GM12878 (cell line): ENCODE data around the gene TEX2. TPM values are rescaled to one million over a fixed set of nuclear protein-coding genes. Genes with fewer than 3 reads are reported as not detected.

ENCODE experiments used
- ATAC-seq: fragments of 200-7000 bp; cut with Tn5 transposase; 3 replicates; pipeline ENCODE4 v1.9.1; 2020; ENCODE audit warnings: mild to moderate bottlenecking, moderate library complexity
- BruUV-seq: library from RNA; stranded (reverse); fragments of 400-500 nt; replicated peaks from 2 replicates; lab custom pipeline; 2021; lab: Mats Ljungman, UMichigan
- CTCF ChIA-PET: fragments of 300-600 bp; sonication (Branson Sonifier 250); formaldehyde crosslinking; extraction: SDS; loops from one replicate; lab custom pipeline; 2021; ENCODE audit warnings: inconsistent platforms; lab: Yijun Ruan, JAX
- POLR2A ChIA-PET: fragments of 350-600 bp; formaldehyde crosslinking; extraction: SDS; loops from one replicate; lab custom pipeline; 2021; ENCODE audit warnings: inconsistent platforms; lab: Charles Lee
- RAD21 ChIA-PET: fragments of 300-600 bp; sonication (Branson Sonifier 250); formaldehyde crosslinking; loops from one replicate; lab custom pipeline; 2023; ENCODE audit warnings: antibody characterized with exemption; ENCODE audit not compliant: unreplicated experiment; lab: Charles Lee
- SMC1A ChIA-PET: fragments of 300-600 bp; sonication (Branson Sonifier 250); formaldehyde crosslinking; loops from one replicate; lab custom pipeline; 2023; ENCODE audit not compliant: unreplicated experiment, uncharacterized antibody; lab: Charles Lee
- DNase-seq: peaks from one replicate; pipeline ENCODE4 v3.0.0-alpha.2; 2011; ENCODE audit warnings: low read depth, low spot score
- FAIRE-seq: peaks from 3 replicates; lab custom pipeline; 2011; peaks lifted over from hg19 to GRCh38; lab: Jason Lieb, UNC
- H2AFZ ChIP-seq: 2 replicates; pipeline ENCODE4 v1.6.0; 2011; ENCODE audit warnings: low read depth, low read length, control low read depth; ENCODE audit not compliant: control insufficient read depth
- H3K27ac ChIP-seq: 2 replicates; pipeline ENCODE4 v1.5.1; 2011; ENCODE audit warnings: control low read depth; ENCODE audit not compliant: control insufficient read depth, insufficient read depth
- H3K27me3 ChIP-seq, 2 experiments: replicated peaks in 1 of 2; 2 replicates each; pipeline versions ENCODE4 v1.6.0 to v1.6.1; 2011; ENCODE audit warnings: low read length in 1 of 2; ENCODE audit not compliant: control insufficient read depth in 2 of 2, insufficient read depth in 2 of 2
- H3K36me3 ChIP-seq, 2 experiments: 2 replicates each; pipeline ENCODE4 v1.5.1; 2011; ENCODE audit warnings: low read length in 1 of 2; ENCODE audit not compliant: control insufficient read depth in 2 of 2, insufficient read depth in 2 of 2
- H3K4me1 ChIP-seq: 2 replicates; pipeline ENCODE4 v1.6.1; 2011; ENCODE audit warnings: mild to moderate bottlenecking, low read length, moderate library complexity, mixed read lengths; ENCODE audit not compliant: control insufficient read depth, insufficient read depth
- H3K4me2 ChIP-seq: 2 replicates; pipeline ENCODE4 v1.6.0; 2011; ENCODE audit warnings: control low read depth; ENCODE audit not compliant: control insufficient read depth, insufficient read depth
- H3K4me3 ChIP-seq: fragments of 200-600 bp; sonication (generic); 2 replicates; pipeline ENCODE4 v1.5.1; 2016
- H3K79me2 ChIP-seq: 2 replicates; pipeline ENCODE4 v1.6.0; 2011; ENCODE audit warnings: low read length; ENCODE audit not compliant: control insufficient read depth, insufficient read depth
- H3K9ac ChIP-seq: 2 replicates; pipeline ENCODE4 v1.8.0; 2011; ENCODE audit warnings: low read length, control low read depth, mixed read lengths; ENCODE audit not compliant: control insufficient read depth, insufficient read depth
- H3K9me3 ChIP-seq: replicated peaks from 3 replicates; pipeline ENCODE4 v1.5.1; 2011; ENCODE audit warnings: mild to moderate bottlenecking, low read length; ENCODE audit not compliant: control insufficient read depth, insufficient read depth
- H4K20me1 ChIP-seq: 2 replicates; pipeline ENCODE4 v1.6.0; 2011; ENCODE audit not compliant: control insufficient read depth, insufficient read depth
- EZH2 ChIP-seq: IDR thresholded peaks from 2 replicates; pipeline ENCODE4 v1.6.1; 2012; ENCODE audit warnings: low read depth, mild to moderate bottlenecking, control low read depth, inconsistent platforms, low read length, borderline replicate concordance; ENCODE audit not compliant: control insufficient read depth
- GATAD2B ChIP-seq: fragments of 450-650 bp; conservative IDR thresholded peaks from 2 replicates; pipeline ENCODE4 v1.6.1; 2017; ENCODE audit warnings: low read depth, mild to moderate bottlenecking, moderate library complexity
- NFYB ChIP-seq: IDR thresholded peaks from 2 replicates; pipeline ENCODE4 v1.6.1; 2011; ENCODE audit warnings: low read depth, mild to moderate bottlenecking, low read length, improper control_type of control experiment, moderate library complexity; ENCODE audit not compliant: insufficient read depth
- NR2C2 ChIP-seq: IDR thresholded peaks from 2 replicates; pipeline ENCODE4 v1.6.1; 2011; ENCODE audit warnings: borderline replicate concordance, low read depth; ENCODE audit not compliant: control insufficient read depth, insufficient read length
- PAX5 ChIP-seq: IDR thresholded peaks from 2 replicates; pipeline ENCODE4 v1.6.1; 2011; ENCODE audit warnings: low read depth, low read length, borderline replicate concordance
- RAD51 ChIP-seq: fragments of 450-650 bp; IDR thresholded peaks from 2 replicates; pipeline ENCODE4 v1.6.1; 2016; ENCODE audit warnings: moderate library complexity, mild to moderate bottlenecking, inconsistent platforms
- RUNX3 ChIP-seq: IDR thresholded peaks from 2 replicates; pipeline ENCODE4 v1.6.1; 2012; ENCODE audit warnings: low read length, inconsistent platforms
- SIN3A ChIP-seq: IDR thresholded peaks from 2 replicates; pipeline ENCODE4 v1.6.1; 2012; ENCODE audit warnings: low read depth, low read length, improper control_type of control experiment
- SIX5 ChIP-seq: IDR thresholded peaks from 2 replicates; pipeline ENCODE4 v1.6.1; 2011; ENCODE audit warnings: mild to moderate bottlenecking, low read depth, low read length, moderate library complexity; ENCODE audit not compliant: severe bottlenecking
- SP1 ChIP-seq: IDR thresholded peaks from one replicate; pipeline ENCODE4 v1.6.1; 2011; ENCODE audit warnings: low read depth, low read length
- SPI1 ChIP-seq: IDR thresholded peaks from 2 replicates; pipeline ENCODE4 v1.6.1; 2011; ENCODE audit warnings: low read depth, mild to moderate bottlenecking, low read length, moderate library complexity, borderline replicate concordance; ENCODE audit not compliant: insufficient read depth
- TARDBP ChIP-seq: IDR thresholded peaks from 2 replicates; pipeline ENCODE4 v1.6.1; 2016; ENCODE audit warnings: borderline replicate concordance
- TCF3 ChIP-seq: IDR thresholded peaks from 2 replicates; pipeline ENCODE4 v1.6.1; 2012; ENCODE audit warnings: low read depth, mild to moderate bottlenecking, low read length, borderline replicate concordance; ENCODE audit not compliant: insufficient read depth
- YY1 ChIP-seq: IDR thresholded peaks from 2 replicates; pipeline ENCODE4 v1.6.1; 2011; ENCODE audit warnings: low read depth, mild to moderate bottlenecking, low read length
- ZNF207 ChIP-seq: fragments of 450-650 bp; IDR thresholded peaks from 2 replicates; pipeline ENCODE4 v1.6.1; 2014; ENCODE audit warnings: antibody characterized with exemption, mild to moderate bottlenecking, borderline replicate concordance
- ZNF622 ChIP-seq: fragments of 450-650 bp; IDR thresholded peaks from 2 replicates; pipeline ENCODE4 v1.6.1; 2017; ENCODE audit warnings: mild to moderate bottlenecking, inconsistent platforms
- WGBS: methylation state at CpG from one replicate; pipeline ENCODE4 v1.1.6; 2016; ENCODE audit warnings: low lambda C conversion rate; ENCODE audit not compliant: insufficient replicate concordance, insufficient coverage; ENCODE audit errors: missing lambda C conversion rate; 5-methylcytosine and 5-hydroxymethylcytosine counted together
- in situ Hi-C: fragments of 300-500 bp; cut with MboI; formaldehyde crosslinking; loops from 9 replicates; pipeline ENCODE4 v1.14.3; 2018; ENCODE audit warnings: mixed read lengths
- intact Hi-C: fragments of 100-400 bp; cut with micrococcal nuclease; formaldehyde crosslinking; loops from one replicate; pipeline ENCODE4 v1.14.2; 2022; ENCODE audit not compliant: unreplicated experiment
- polyA plus RNA-seq, 11 experiments: library from polyadenylated mRNA; depleted of rRNA in 4 of 11; unstranded in 6 of 11; stranded (reverse) in 5 of 11; fragments of >200 nt; fragmentation: Nextera tagmentation in 4 of 11; fragmentation: Illumina TruSeq in 1 of 11; extraction: Ambion mirVana in 4 of 11; extraction: Trizol in 1 of 11; gene quantifications; 1 replicate in 1 of 11; 2 replicates in 10 of 11; pipeline versions ENCODE4 v1.2.1 to v1.2.3, GENCODE V29; 2011 to 2016; ENCODE audit warnings: inconsistent platforms in 2 of 11, missing spikeins in 2 of 11, low read depth in 1 of 11
- total RNA-seq, 4 experiments: library from RNA; depleted of rRNA in 3 of 4; stranded (reverse); fragments of >200 nt in 3 of 4; fragmentation: Illumina TruSeq in 1 of 4; extraction: Trizol in 1 of 4; gene quantifications; 2 replicates each; pipeline versions ENCODE4 v1.2.1 to v1.2.3, GENCODE V29; 2013 to 2021
- TF ChIP-seq, protein P1 (sequence below): IDR thresholded peaks from 2 replicates; pipeline ENCODE4 v1.6.1; 2012; ENCODE audit warnings: mild to moderate bottlenecking, low read depth, low read length

TEX2 gene
- total and polyA plus RNA-seq, 10 of the 15 experiments (the other 5 are each of a cell fraction or from before 2014, with no cell fraction given), result 3.8 to 19.9 (median 15.8) TPM

DNA sequence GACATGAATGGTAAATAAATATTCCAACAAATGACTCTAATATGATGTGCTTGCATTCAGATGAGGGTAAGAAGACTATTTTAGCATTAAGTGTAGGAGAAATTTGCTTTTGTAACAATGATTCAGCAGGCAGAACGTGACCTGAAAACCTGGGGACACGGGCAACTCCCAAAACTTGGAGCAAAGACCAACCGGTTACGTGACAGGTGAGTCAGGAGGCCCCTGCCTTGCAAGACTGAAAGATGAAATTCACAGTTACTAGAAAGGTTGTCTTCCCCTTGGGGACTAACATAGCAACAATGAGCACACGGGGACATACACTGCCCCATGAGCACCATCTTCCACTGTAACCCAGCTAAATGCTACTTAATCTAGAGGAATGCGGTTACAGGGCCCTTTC lies 99.6 kb downstream of the TEX2 start:
- H3K36me3 ChIP-seq, result peaks cover 0 to 1% of the 10 kb centered on the region in 2 experiments; a peak in 2 of 4 replicates
- TF ChIP-seq TCF3 (no peak), NR2C2 (no peak), SIN3A (no peak), TARDBP (no peak), YY1 (no peak), RUNX3 (no peak), EZH2 (no peak)
- TF ChIP-seq, all 136 proteins: peak for 0
- RAD21 ChIA-PET, result no interaction called here
- no TSS peak for BruUV-seq
- no peaks in the 10 kb centered on the region for H3K27me3 ChIP-seq
- FAIRE-seq (no peak), ATAC-seq (no peak), DNase-seq (no peak)
- no peaks in the 10 kb centered on the region for H3K79me2 ChIP-seq
- no peak overlapping the region for H3K9ac ChIP-seq
- POLR2A ChIA-PET, result no interaction called here
- no peaks in the 10 kb centered on the region for H3K9me3 ChIP-seq
- CTCF ChIA-PET, result interaction anchor here (2.0 kb wide), 1 partner anchor 118 kb away, joined by 6 read pairs; no protein-coding TSS in a partner anchor
- no peak overlapping the region for H3K4me2 ChIP-seq
- no peak overlapping the region for H3K27ac ChIP-seq
- H3K4me3 ChIP-seq, result no peak overlapping the region
- H2AFZ ChIP-seq, result no peak overlapping the region
- SMC1A ChIA-PET, result interaction anchor here (1.3 kb wide), 1 partner anchor 31 kb away, joined by 4 read pairs; no protein-coding TSS in a partner anchor
- H3K4me1 ChIP-seq, result no peaks in the 10 kb centered on the region
- H4K20me1 ChIP-seq, result no peaks in the 10 kb centered on the region
- intact Hi-C loops, result no loop called here
- 76% methylated on average over 6 of the region's 6 CpGs for WGBS
- in situ Hi-C loops, result no loop called here

DNA sequence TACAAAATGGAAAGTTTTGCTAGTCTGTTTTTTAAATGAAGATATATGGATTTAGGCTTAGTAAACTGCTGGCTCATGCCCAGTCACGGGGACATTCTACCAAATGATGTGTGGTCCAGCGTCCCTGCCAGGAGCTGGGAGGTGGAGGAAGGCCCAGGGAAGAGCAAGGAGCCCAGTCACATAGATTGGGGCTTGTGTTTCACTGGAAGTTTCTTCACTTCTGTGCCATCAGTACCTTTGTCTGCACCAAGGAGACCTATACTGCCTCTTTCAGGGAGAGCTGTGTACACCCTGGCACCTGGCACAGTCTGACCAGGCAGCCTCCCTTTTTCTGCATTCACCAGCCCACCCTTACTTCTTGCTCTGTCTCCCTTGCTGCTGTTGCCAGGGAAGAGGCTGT lies 100.5 kb downstream of the TEX2 start:
- RAD21 ChIA-PET, result no interaction called here
- H3K36me3 ChIP-seq, result peaks cover 0 to 1% of the 10 kb centered on the region in 2 experiments; a peak in 2 of 4 replicates
- no peak overlapping the region for H3K27ac ChIP-seq
- H3K27me3 ChIP-seq, result no peaks in the 10 kb centered on the region
- ATAC-seq (no peak), DNase-seq (no peak), FAIRE-seq (peak; percentile 41)
- no peak overlapping the region for H3K9ac ChIP-seq
- WGBS, result 97% methylated on average over 2 of the region's 2 CpGs
- no peak overlapping the region for H2AFZ ChIP-seq
- no peaks in the 10 kb centered on the region for H4K20me1 ChIP-seq
- POLR2A ChIA-PET, result no interaction called here
- H3K4me2 ChIP-seq, result no peak overlapping the region
- SMC1A ChIA-PET, result interaction anchor here (0.6 to 1.0 kb wide), 2 partner anchors 10 to 74 kb away, joined by 3 to 4 read pairs; no protein-coding TSS in a partner anchor
- no TSS peak for BruUV-seq
- no peaks in the 10 kb centered on the region for H3K79me2 ChIP-seq
- in situ Hi-C loops, result no loop called here
- no peaks in the 10 kb centered on the region for H3K4me1 ChIP-seq
- H3K4me3 ChIP-seq, result no peak overlapping the region
- intact Hi-C loops, result no loop called here
- no peaks in the 10 kb centered on the region for H3K9me3 ChIP-seq
- CTCF ChIA-PET, result interaction anchor here (1.2 kb wide), 2 partner anchors 15 to 29 kb away, joined by 3 read pairs; no protein-coding TSS in a partner anchor
- TF ChIP-seq SP1 (no peak), PAX5 (no peak), SIX5 (no peak), ZNF207 (no peak), NFYB (no peak), GATAD2B (no peak), SPI1 (no peak), ZNF622 (no peak), RAD51 (no peak)
- TF ChIP-seq, protein P1, sequence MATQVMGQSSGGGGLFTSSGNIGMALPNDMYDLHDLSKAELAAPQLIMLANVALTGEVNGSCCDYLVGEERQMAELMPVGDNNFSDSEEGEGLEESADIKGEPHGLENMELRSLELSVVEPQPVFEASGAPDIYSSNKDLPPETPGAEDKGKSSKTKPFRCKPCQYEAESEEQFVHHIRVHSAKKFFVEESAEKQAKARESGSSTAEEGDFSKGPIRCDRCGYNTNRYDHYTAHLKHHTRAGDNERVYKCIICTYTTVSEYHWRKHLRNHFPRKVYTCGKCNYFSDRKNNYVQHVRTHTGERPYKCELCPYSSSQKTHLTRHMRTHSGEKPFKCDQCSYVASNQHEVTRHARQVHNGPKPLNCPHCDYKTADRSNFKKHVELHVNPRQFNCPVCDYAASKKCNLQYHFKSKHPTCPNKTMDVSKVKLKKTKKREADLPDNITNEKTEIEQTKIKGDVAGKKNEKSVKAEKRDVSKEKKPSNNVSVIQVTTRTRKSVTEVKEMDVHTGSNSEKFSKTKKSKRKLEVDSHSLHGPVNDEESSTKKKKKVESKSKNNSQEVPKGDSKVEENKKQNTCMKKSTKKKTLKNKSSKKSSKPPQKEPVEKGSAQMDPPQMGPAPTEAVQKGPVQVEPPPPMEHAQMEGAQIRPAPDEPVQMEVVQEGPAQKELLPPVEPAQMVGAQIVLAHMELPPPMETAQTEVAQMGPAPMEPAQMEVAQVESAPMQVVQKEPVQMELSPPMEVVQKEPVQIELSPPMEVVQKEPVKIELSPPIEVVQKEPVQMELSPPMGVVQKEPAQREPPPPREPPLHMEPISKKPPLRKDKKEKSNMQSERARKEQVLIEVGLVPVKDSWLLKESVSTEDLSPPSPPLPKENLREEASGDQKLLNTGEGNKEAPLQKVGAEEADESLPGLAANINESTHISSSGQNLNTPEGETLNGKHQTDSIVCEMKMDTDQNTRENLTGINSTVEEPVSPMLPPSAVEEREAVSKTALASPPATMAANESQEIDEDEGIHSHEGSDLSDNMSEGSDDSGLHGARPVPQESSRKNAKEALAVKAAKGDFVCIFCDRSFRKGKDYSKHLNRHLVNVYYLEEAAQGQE, result no peak
